ENCODE measurements around the gene ZNF318. TPM values are rescaled to one million over a fixed set of nuclear protein-coding genes. Genes with fewer than 3 reads are reported as not detected.
A peak's percentile ranks its signal among the peaks of the same experiment; 100 is the strongest.

Gene ZNF318
- total RNA-seq, 1 donor from 2014 or later: 17.6 TPM

- Histone ChIP-seq H3K9ac (no peak overlapping the region), H3K4me2 (no peak overlapping the region), H3K27ac (no peak overlapping the region), H3K79me2 (ENCODE audit: low read depth) (no peaks in the 10 kb centered on the region), H3F3A (ENCODE audit: low read depth) (no peaks in the 10 kb centered on the region), H2AFZ (replicated peaks) (peak overlapping the region; percentile 17), H3K4me1 (no peaks in the 10 kb centered on the region), H3K36me3 (no peaks in the 10 kb centered on the region), H4K20me1 (ENCODE audit: low read depth) (no peaks in the 10 kb centered on the region), H3K4me3 (no peak overlapping the region), H3K27me3 (peaks cover 24% of the 10 kb centered on the region), H3K9me3 (ENCODE audit: low read depth) (no peaks in the 10 kb centered on the region)
- Mint-ChIP-seq H3K27ac (peak overlapping the region; percentile 63), H3K4me1 (peaks cover 6% of the 10 kb centered on the region), H3K27me3 (ENCODE audit: insufficient read depth, low read depth) (peaks cover 1% of the 10 kb centered on the region), H3K36me3 (no peaks in the 10 kb centered on the region), H3K9me3 (no peaks in the 10 kb centered on the region), H3K4me3 (no peak overlapping the region)
- no peak for DNase-seq (ENCODE audit: low spot score)
- TF ChIP-seq EZH2 (IDR thresholded peaks at IDR 0.05) (no peak), CTCF (IDR thresholded peaks at IDR 0.05) (no peak), EZH2phosphoT487 (IDR thresholded peaks at IDR 0.05) (no peak)
Measured at GRCh38 chr6:43287717-43288679, 81.4 kb downstream of the ZNF318 start.

- Mint-ChIP-seq H3K27ac (peak overlapping the region; percentile 83), H3K27me3 (ENCODE audit: insufficient read depth, low read depth) (peaks cover 2% of the 10 kb centered on the region), H3K4me3 (no peak overlapping the region), H3K4me1 (peaks cover 8% of the 10 kb centered on the region), H3K9me3 (no peaks in the 10 kb centered on the region), H3K36me3 (peaks cover 2% of the 10 kb centered on the region)
- Histone ChIP-seq H3K4me1 (no peaks in the 10 kb centered on the region), H3K36me3 (no peaks in the 10 kb centered on the region), H2AFZ (replicated peaks) (peak overlapping the region; percentile 17), H3K4me2 (no peak overlapping the region), H3K4me3 (no peak overlapping the region), H3K27ac (no peak overlapping the region), H3K79me2 (ENCODE audit: low read depth) (no peaks in the 10 kb centered on the region), H4K20me1 (ENCODE audit: low read depth) (no peaks in the 10 kb centered on the region), H3K9ac (no peak overlapping the region), H3K9me3 (ENCODE audit: low read depth) (no peaks in the 10 kb centered on the region), H3F3A (ENCODE audit: low read depth) (no peaks in the 10 kb centered on the region), H3K27me3 (peaks cover 24% of the 10 kb centered on the region)
- DNase-seq (ENCODE audit: low spot score): peak; percentile 68
- TF ChIP-seq CTCF (IDR thresholded peaks at IDR 0.05) (peak; percentile 56), EZH2phosphoT487 (IDR thresholded peaks at IDR 0.05) (no peak)
Measured at GRCh38 chr6:43286980-43287716, 82.3 kb downstream of the ZNF318 start.

- Mint-ChIP-seq H3K27ac (peak overlapping the region; percentile 83), H3K9me3 (no peaks in the 10 kb centered on the region), H3K4me1 (peaks cover 12% of the 10 kb centered on the region), H3K4me3 (no peak overlapping the region), H3K27me3 (ENCODE audit: insufficient read depth, low read depth) (peaks cover 5% of the 10 kb centered on the region), H3K36me3 (peaks cover 2% of the 10 kb centered on the region)
- H3K36me3 ChIP-seq: no peaks in the 10 kb centered on the region
- no peaks in the 10 kb centered on the region for H3K9me3 ChIP-seq (ENCODE audit: low read depth)
- H3K4me3 ChIP-seq: no peak overlapping the region
- H4K20me1 ChIP-seq (ENCODE audit: low read depth): no peaks in the 10 kb centered on the region
- H3K27me3 ChIP-seq: peaks cover 24% of the 10 kb centered on the region
- H3K9ac ChIP-seq: no peak overlapping the region
- no peaks in the 10 kb centered on the region for H3K4me1 ChIP-seq
- TF ChIP-seq EZH2 (IDR thresholded peaks at IDR 0.05): no peak
- no peak for TF ChIP-seq EZH2phosphoT487 (IDR thresholded peaks at IDR 0.05)
- TF ChIP-seq CTCF (IDR thresholded peaks at IDR 0.05): no peak
- no peak overlapping the region for H3K4me2 ChIP-seq
- H3F3A ChIP-seq (ENCODE audit: low read depth): no peaks in the 10 kb centered on the region
- H3K79me2 ChIP-seq (ENCODE audit: low read depth): no peaks in the 10 kb centered on the region
- H3K27ac ChIP-seq: no peak overlapping the region
- DNase-seq (ENCODE audit: low spot score): no peak
- peak overlapping the region; percentile 17 for H2AFZ ChIP-seq (replicated peaks)
Measured at GRCh38 chr6:43286456-43286979, 82.9 kb downstream of the ZNF318 start.

Small RNA genes lying within 50 kb of the gene (small RNA-seq; reads per million reads assigned to genes)
- gene AL590383.1 (not detected), gene RPL12P47 (not detected)

Other genes starting within 250 kb of the ZNF318 start
- 15.0 and 35.6 TPM in 2 replicates for gene SRF, start 198.4 kb downstream of the ZNF318 start, total RNA-seq (ENCODE audit: low replicate concordance)
- gene CUL9, start 187.5 kb downstream of the ZNF318 start, total RNA-seq (ENCODE audit: low replicate concordance): 14.1 and 25.9 TPM in 2 replicates
- 25.2 and 113 TPM in 2 replicates for gene DNPH1, start 140.2 kb downstream of the ZNF318 start, total RNA-seq (ENCODE audit: low replicate concordance)
- 1.7 and 3.2 TPM in 2 replicates for gene TTBK1, start 126.2 kb downstream of the ZNF318 start, total RNA-seq (ENCODE audit: low replicate concordance)
- gene SLC22A7, start 71.4 kb downstream of the ZNF318 start, total RNA-seq (ENCODE audit: low replicate concordance): not detected in 2 replicates
- 21.3 and 35.4 TPM in 2 replicates for gene CRIP3, start 60.8 kb downstream of the ZNF318 start, total RNA-seq (ENCODE audit: low replicate concordance)
- 10.1 and 14.6 TPM in 2 replicates for gene ABCC10, start 57.9 kb upstream of the ZNF318 start, total RNA-seq (ENCODE audit: low replicate concordance)
- gene DLK2, start 85.9 kb upstream of the ZNF318 start, total RNA-seq (ENCODE audit: low replicate concordance): 1.1 TPM in 1 of 2 replicates, not detected in the other
- gene TJAP1, start 107.9 kb upstream of the ZNF318 start, total RNA-seq (ENCODE audit: low replicate concordance): 12.9 and 31.4 TPM in 2 replicates
- 0.37 TPM in 1 of 2 replicates, not detected in the other for gene LRRC73, start 140.7 kb upstream of the ZNF318 start, total RNA-seq (ENCODE audit: low replicate concordance)
- 102 and 117 TPM in 2 replicates for gene YIPF3, start 147.3 kb upstream of the ZNF318 start, total RNA-seq (ENCODE audit: low replicate concordance)
- 23.2 and 24.4 TPM in 2 replicates for gene POLR1C, start 147.4 kb upstream of the ZNF318 start, total RNA-seq (ENCODE audit: low replicate concordance)
- gene XPO5, start 206.4 kb upstream of the ZNF318 start, total RNA-seq (ENCODE audit: low replicate concordance): 62.5 and 65.0 TPM in 2 replicates
- 10.7 and 17.0 TPM in 2 replicates for gene POLH, start 206.5 kb upstream of the ZNF318 start, total RNA-seq (ENCODE audit: low replicate concordance)

All from neural progenitor cell (in vitro differentiated cells).